Hematopoietic multipotent progenitor cell treated with erythropoietin and hydrocortisone succinate and interleukin-3 and kit ligand, for 6 days (in vitro differentiated cells): ENCODE measurements around the gene FXYD6.
A peak's percentile ranks its signal among the peaks of the same experiment; 100 is the strongest.

Source experiments
- DNase-seq: peaks from one replicate; pipeline ENCODE4 v3.0.0-alpha.2; 2015

The FXYD6 gene

DNA sequence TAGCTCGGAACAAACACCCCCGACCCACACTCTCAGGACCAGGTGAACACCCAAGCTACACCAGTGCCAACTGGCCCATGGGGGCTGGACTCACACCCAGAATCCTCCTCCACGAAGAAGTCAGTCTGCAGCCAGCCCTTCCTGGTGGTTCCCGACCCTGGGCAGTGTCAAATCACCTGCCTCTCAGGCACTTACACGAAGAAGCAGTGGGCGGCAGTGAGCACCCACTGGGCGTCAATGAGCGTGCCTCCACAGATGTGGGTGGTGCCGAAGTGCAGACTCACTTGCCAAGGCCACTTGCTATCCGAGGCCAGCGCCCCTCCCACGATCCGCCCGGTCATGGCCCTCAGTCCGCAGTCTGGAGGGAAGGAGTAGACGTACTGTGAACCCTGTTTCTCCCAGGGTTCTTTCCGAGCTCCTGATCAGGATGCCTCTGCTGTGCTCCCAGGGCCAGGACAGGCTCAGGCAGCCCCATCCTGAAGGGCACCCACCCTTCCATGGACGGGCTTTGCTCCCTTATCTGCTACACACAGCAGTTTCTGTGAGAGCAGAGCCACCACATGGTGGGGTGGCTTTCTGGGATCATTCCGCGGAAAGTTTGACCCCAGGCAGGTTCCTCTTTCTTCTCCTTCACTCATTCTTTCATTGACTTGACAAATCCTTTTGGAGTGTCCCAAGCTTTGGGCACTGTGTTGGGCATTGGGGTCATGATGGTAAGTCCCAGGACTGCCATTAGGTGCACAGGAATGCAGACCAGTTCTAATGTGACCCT is 33.3 kb upstream of the FXYD6 start:
- DNase-seq, result peak; percentile 63

DNA sequence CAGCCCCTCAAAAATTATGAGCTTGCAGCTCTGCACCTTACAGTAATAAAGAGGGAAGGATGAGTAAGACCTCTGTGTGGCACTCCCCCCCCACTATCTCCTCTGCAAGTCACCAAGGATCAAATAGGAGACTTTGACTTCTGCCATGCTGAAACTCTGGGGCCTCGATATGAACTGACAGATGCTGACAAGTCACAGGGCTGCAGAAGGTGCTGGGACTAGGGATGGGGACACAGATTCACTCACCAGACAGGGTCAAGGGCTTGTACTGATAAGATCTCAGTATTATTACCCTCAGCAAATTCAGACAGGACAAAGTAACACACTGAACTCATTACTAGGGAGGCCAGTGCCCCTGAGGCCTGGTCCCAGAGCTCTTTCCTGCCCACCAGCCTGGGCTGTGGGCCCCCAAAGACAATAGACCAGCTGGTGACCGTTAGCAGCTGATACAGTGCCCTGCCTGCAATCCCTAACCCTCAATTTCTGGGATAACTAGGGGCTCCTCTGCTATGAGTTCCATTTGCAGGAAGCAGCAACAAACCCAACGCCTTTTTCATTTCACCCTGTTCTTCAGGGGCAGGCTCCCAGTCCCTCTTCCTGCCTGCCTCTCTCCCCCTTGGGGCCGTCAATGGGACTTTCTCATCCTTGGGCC is 32.6 kb upstream of the FXYD6 start:
- no peak for DNase-seq

DNA sequence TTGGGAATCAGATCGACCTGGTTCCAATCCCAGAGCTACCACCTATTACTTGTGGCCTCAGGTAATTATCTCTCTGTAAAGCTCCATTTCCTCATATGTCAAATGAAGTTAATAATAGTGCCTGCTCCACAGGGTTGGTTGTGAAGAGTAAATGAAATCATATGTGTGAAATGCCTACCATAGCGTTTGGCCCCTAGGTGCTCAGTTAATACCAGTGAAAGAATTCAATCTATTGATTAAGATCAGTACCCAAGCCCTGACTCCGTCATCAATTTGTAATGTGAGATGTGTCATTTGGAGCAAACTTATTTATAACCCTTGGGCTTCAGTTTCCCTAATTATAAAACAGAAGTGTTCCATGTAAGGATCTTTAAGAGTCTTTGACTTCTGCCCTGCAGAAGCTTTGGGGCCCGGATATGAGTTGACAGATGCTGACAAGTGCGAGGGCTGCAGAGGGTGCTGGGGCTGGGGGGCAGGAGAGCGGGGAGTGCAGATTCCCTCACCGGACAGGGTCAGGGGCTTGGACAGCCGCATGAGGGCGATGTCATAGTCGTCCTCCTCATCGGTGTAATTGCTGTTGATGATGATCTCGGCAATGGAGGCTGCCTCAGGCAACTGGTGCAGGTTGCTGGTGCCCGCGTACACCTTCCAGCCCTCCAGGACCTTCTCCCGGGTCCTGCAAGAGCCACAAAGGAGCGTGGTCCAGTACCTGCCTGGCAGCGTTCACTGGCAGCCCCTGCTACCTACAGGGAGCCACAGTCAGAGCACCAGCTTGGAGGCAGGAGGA is 31.8 kb upstream of the FXYD6 start:
- no peak for DNase-seq

DNA sequence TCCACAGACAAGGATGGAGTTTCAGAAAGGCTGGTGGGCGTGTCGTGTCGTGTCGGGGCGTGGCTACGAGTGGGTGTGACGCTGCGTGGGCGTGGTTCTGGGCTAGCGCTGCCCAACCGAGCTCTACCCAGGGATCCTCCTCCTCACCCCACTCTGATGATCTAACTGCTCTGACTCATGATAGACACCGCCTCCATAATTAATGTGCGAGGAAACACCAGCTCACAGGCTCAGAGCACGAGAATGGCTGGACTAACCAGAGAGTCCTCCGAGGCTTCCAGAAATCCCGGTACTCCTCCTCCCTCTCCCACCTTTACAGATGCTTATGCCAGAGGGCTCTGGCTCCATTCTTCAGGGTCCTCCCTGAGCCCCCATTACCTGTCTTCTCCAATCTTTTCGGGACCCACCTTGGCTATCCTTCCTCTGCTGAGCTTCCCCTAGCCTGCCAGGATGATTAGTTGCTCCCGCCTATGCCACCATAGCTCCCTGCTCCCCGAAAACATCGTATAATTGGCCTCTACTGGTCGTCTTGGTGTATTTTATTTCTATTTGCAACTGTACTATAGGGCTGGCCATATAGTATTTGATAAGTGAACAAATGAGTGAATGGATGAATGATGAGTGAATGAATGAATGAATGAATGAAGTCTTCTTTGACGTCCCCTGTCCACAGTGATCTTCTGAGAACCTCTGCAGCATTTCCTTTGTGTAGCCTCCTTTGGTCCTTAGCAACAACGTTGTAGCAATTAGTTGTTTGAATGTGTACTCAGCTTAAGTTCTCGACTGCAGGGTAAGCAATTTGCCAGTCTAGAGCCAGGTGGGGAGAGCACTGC is 31.0 kb upstream of the FXYD6 start:
- DNase-seq, result peak; percentile 92

DNA sequence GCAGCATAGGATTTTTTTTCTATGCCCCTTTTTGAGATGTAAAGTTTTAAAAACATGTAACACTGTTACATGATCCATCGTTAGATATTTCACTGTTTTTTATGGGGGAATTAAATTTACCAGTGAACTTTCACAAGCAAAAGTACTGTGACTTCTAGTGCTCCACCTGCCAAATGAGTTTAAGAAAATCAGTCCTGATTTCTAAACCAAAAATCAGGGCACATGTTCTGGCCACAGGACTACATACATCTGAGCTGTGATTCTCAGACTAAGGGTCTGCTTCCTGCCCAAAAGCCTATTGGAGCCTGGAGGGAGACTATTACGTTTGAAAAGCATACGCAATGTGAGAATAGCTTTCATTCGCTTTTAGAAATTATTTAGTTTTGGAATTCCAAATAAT is 30.3 kb upstream of the FXYD6 start:
- no peak for DNase-seq

DNA sequence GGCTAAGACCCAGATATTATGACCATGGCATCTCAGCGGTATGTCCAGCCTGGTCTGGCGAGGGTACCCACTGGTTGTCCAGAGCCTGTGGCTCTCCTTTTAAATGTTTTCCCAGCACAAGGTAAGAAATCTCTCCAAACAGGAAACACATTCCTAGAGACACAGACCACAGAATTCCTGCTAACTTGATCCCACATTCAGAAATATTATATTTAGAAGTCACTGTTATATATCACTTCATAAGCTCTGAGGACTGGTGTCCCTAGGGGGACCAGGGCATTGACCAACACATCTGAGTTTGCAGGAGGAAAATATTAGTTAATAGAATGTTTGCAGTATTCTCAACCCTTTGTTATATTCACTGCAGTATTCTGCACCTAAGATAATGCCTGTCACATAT is 29.7 kb upstream of the FXYD6 start:
- no peak for DNase-seq

DNA sequence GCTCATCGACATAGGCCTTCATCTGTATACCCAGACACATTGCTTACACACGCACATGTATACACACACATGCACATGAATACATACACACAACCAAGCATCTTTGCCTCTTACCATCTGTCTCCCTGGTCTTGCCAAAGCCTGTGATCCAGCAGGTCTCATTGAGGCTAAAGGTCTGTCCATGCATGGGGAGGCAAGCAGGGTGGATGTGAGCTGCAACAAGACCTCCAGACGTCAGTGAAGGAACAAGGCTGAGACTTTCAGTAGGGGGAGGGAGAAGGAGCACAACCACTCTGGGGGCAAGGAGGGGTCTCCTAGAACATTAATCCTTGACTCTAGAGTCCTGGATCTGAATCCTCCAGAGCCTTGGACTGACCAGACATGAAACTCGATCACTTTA is 29.1 kb upstream of the FXYD6 start:
- DNase-seq, result no peak

DNA sequence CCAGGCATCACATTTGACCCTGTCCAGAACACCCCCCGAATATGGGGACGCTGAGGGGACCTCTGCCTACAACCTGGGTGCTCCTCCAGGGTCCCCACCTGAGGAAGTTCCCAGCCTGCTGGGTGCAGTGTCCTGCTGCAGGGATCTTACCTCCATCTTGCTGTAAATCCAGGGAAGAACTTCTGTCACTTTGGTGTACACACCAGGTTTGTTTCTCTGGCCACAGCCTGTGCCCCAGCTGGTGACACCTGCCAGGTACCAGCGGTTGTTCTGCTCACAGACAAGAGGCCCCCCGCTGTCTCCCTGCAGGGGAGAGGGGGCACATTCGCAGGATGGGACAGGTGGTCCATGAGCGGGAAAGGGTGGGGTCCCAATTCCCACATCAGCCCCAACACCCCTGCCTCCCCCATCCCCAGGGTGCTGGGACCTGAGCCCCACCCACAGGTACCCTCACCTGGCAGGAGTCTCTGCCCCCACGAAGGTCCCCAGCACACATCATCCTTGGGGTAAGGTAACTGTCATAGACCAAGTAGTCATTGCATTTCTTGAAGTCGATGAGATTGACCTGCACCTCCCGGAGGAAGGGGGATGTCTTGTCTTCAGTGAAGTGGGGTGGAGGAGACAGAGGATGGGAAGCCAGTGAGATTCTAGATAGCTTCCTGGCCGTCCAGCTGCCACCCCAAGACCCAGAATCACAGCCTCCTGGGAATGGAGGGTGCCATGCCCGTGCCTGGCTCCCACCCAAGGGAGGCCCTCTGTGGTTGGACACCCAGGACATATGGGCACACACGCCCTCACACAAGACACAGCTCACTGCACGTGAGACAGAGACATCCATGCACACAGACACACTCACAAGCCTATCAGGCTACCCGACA is 27.3 kb upstream of the FXYD6 start:
- no peak for DNase-seq

DNA sequence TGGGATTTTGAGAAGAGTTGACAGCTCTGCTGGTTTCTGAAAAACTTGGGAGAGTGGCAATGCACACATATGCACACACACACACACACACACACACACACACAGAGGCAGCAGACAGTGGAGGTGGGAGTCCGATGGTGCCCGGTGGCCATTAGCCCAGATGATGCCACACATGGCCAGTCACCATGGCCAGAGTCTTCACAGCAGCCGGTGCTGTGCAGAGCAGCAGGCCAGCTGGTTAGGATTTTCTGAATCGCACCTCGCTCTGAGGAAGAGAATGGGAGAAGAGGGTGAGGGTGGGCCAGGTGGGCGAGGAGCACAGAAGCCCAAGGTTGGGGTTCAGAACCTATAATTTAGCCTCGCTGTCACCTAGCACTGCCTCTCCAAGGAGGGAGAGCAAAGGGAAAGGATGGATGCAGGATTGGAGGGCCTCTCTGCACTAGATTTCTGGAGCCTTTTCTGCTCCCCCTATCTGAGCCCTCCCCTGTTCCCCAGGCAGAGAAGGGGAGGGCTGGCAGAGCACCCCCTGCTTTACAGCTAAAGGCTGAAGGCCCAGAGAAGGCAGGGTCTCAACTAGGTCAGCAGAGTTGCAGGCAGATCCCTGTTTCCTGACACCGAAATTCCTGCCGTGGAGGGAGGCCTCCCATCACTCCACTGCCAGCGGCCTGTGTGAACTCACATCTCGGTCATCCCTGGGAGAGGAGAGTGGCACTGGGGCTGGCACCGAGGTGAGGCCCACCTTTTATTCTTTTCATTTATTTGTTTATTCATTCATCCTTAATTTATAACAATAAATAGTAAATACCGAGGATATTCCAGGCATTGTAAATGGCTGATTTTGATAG is 25.8 kb upstream of the FXYD6 start:
- DNase-seq, result no peak

DNA sequence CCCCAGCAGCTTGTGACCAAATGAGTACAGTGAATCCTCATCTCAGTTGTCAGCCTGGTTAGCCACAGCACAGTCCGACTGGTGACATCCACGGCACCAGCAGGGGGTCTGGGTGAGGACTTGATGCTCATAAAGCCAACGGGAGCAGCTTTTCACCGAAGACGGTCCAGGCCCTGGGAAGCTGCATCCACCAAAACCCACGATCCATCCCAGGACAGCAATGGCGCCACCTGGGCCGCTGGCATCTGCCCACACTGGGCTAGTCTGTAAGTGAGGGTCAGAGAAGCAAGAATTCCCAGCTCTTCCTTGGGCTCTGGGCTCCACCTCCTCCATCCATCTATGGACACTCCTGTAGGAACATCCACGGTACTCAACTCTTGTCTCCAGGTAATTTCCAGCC is 25.1 kb upstream of the FXYD6 start:
- DNase-seq, result no peak

DNA sequence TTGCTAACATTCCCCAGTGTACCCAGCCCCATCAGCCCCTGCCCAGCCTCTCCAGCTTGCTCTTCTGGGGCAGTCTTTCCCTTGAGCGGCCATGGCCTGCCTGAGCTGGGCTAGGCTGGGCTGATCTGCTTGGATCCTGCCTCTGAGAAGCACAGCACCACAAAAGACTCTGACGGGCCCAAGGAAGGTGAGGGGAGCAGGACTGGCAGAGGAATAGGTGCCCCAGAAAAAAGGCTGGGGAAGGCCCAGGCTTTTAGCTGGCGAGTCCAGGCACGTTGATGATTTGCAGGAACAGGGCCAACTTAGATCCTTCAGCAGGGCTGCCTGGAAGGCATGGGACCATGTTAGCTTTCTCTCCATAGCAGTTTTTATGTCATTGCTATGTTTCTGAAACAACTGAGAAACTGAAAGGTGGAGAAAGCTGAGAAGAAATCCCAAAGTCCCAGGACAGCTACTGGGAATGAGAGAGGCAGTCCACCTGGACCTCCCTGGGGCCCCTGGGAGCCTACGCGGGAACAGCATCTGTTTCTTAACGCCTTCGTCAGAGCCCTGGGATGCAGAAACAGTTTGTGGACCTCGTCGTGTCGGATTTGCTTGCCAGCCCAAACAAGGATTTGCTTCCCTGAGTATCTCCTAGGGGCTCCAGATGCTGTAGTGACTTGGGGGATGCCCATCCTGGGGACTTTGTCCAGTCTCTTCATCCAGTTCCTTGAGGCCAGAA is 24.4 kb upstream of the FXYD6 start:
- DNase-seq, result no peak

DNA sequence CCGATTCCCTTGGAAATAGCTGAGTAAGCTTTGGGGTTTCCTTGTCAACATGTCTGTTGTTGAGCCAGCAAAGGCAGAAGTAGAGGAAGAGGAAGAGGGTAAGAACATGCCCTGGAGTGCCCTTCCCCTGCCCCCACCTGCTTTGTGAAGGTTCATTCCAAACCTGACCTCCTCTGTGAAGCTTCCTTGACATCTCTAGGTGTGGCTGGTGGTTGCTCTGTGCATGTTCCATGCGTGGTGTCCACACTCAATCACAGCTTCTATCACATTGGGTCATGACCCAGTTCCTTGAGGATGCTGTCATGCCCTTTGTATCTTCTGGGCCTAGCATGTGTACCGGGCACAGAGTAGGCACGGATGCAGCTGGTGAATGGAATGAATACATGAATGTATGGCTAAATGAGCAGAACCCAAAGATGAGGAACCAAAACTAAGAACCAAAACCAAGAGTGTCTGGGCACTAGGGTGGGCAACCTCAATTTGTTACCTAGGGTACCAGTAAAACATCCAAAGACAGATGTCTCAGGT is 23.7 kb upstream of the FXYD6 start:
- DNase-seq, result no peak

DNA sequence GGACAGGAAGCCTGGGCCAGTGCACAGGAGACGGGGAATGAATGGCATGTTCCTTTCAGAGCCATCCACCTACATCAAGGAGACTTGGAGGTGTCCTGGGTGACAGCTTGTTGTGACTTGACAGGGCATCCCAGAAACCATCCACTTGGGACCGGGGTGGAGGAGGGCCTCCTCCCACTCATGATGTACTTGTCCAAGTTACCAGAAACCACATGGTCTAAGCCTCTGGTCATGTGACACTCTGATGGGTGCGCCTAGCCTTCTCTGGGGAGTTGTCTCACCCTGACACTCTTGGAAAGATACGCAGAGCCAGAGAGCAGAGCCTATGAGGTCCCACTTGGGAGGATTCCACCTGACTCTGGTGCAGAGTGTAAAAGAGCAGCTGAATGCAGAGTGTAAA is 21.6 kb upstream of the FXYD6 start:
- DNase-seq, result no peak

DNA sequence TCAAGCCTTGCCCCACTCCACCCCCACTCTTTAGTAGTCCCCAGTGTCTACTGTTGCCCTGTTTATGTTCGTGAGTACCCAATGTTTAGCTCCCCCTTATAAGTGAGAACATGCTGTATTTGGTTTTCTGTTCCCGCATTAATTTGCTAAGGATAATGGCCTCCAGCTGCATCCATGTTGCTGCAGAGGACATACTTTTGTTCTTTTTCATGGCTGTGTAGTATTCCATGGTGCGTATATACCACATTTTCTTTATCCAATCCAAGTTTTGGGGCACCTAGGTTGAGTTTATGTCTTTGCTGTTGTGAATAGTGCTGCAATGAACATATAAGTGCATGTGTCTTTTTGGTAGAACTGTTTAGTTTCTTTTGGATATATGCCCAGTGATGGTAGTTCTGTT is 16.2 kb upstream of the FXYD6 start:
- DNase-seq, result no peak

DNA sequence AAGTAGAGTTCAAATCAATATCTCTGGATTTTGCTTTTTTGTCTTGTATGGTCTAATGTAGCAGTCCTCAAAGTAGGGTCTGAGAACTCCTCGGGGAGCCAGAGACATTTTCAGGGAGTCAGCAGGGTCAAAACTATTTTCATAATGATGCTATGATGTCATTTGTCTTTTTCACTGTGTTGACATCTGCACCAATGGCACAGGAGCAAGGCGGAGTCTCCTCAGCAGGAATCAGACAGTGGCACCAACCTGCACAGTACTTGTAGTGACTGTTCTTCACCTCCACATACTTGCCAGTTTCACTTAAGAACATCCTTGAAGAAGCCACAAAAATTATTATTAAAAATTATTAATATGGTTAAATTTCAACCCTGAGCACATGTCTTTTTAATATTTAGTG is 14.9 kb upstream of the FXYD6 start:
- DNase-seq, result no peak

DNA sequence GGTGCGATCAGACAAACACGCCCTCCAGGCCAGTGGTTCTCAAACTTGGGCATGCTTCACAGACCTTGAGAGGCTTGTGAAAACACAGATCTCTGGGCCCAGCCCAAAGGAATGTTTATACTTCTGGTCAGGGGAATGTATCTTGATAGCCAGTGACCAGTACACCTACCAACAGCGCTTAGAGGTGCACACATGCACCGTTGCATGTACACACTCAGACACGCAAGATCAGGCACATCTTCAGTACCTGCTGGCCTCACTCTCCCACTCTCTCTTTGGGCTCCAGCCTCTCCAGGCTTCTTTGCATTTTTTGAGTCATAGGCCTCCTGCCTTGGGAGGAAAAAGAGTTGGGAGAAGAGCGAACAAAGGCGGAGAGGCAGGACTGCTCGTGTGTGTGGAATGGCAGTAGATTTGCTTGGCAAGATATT is 11.7 kb upstream of the FXYD6 start:
- DNase-seq, result no peak

DNA sequence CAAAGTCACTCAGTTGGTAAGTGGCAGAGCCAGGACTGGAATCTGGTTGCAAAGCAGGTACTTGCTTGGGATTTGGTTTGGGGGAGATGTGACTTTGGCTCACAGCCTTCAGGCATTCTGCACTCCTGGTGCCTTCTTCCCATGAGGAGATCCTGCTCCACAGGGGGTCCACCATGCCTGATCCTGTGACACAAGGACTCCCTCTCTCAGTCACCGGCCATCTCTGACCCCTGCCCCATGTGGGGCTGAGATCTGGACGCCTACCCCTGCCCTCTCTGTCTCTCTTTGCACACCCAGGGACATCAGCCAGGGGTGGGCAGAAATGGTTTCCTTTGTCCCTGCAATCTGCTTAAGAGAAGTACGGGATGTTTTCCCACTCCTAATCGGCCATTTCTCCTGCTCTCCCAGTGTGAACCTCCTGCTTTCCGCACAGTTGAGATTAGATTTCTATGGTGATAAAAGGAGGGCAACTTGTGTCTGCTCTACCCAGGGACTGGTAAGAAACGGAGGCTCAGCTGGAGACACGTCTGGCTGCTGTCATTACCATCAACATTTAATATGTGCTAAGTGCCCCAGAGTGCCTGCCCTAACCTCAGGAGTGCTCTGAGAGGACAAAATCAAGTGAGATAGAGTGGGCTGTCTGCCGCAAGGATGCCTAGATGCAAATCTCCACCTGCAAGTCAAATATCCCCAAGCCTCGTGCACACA is 11.1 kb upstream of the FXYD6 start:
- DNase-seq, result no peak

DNA sequence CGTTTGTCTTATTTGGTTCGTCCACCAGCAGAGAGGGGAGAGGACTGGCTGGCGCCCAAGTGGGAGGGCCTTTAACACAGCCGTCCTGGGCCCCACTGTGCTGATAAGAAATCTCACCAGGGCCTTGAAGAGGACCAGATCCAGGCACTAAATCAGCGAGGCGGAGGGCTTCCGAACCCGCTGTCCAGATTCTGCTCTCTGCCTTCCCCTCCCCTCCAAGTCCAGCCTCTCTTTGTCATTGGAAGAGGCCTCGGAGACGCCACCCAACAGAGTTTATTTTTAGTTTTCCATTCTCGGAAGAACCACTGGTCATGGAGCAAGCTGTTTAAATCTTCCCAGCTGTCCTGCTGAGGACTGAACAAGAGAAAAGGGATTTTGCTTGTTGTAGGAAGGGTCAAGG is 9.3 kb upstream of the FXYD6 start:
- DNase-seq, result no peak

DNA sequence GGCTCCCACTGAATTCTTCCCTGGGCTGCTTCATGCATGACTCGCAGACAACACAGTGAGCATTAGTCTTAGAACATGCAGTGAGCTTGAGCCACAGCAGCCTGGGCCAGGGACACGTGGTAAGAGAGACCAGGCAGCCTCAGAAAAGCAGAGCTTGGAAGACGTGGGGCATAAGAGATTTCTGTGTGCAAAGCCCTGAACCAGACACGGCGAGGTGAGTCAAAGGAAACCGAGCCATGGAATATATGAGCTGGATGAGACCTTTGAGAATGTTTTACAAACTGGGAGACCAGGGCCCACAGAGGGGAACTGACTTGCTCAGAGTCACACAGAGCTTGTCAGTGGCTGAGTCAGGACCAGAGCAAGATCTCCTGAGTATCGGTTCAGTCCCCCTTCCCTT is 8.5 kb upstream of the FXYD6 start:
- DNase-seq, result no peak
